HG03575 (cell line): ENCODE measurements around the gene ETFB.

Experiments
- ATAC-seq: cut with Tn5 transposase; IDR thresholded peaks from one replicate; pipeline ENCODE4 v1.9.1; 2021; ENCODE audit not compliant: unreplicated experiment, insufficient number of reproducible peaks, low FRiP score; ENCODE audit errors: extremely low read depth

Gene ETFB

GRCh38 chr19:51377422-51377821 lies 11.2 kb upstream of the ETFB start:
- ATAC-seq, result no peak

DNA sequence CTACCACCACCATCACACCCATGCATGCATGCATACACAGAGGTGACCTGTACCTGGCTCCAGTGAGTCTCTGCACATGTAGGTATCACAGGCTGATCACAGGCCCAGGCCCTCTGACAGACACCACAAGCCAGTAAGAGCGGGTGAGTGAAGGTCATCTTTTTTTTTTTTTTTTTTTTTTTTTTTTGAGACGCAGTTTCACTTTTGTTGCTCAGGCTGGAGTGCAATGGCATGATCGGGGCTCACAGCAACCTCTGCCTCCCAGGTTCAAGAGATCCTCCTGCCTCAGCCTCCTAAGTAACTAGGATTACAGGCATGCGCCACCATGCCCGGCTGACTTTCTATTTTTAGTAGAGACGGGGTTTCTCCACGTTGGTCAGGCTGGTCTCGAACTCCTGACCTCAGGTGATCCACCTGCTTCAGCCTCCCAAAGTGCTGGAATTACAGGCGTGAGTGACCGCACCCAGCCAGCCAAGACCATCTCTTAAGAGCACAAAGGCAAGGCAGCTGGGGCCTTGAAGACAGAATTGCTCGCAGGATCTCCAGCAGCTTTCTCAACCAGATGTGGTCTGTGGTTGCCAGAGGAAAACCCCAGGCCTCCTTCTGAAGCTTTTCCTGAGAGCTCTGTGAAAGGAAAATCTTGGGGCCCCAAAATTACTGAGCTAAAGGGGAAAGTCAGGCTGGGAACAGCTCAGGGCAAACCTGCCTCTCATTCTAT lies 9.5 kb upstream of the ETFB start:
- no peak for ATAC-seq

GRCh38 chr19:51372649-51373504 lies 6.7 kb upstream of the ETFB start, which contains the start of gene NKG7:
Gene NKG7, minus strand, starts transcription at chr19:51372654. Its CDS starts 119 bp downstream, at chr19:51372535.
- ATAC-seq, result no peak

- no peak for ATAC-seq
Observed at GRCh38 chr19:51372021-51372648, 5.9 kb upstream of the ETFB start.

- no peak for ATAC-seq
Observed at GRCh38 chr19:51371186-51371690, 5.0 kb upstream of the ETFB start.

DNA sequence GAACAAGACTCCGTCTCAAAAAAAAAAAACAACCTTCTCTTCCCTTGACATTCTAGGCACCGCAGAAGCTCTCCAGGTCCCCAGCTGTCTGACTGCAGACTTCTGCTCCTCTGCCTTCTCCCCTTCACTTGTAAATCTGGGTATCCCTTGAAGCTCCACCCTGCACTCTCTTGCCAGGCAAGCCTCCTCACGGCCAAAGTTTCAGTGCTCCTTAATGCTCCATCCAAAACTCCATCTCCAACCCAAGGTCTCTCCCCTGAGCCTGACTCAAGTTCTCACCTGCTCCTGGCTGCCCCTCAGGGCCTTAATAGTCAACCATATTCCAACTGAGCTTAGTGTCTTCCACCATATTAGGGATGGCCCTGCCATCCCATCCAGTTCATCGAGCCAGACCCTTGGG lies 4.0 kb upstream of the ETFB start:
- no peak for ATAC-seq

DNA sequence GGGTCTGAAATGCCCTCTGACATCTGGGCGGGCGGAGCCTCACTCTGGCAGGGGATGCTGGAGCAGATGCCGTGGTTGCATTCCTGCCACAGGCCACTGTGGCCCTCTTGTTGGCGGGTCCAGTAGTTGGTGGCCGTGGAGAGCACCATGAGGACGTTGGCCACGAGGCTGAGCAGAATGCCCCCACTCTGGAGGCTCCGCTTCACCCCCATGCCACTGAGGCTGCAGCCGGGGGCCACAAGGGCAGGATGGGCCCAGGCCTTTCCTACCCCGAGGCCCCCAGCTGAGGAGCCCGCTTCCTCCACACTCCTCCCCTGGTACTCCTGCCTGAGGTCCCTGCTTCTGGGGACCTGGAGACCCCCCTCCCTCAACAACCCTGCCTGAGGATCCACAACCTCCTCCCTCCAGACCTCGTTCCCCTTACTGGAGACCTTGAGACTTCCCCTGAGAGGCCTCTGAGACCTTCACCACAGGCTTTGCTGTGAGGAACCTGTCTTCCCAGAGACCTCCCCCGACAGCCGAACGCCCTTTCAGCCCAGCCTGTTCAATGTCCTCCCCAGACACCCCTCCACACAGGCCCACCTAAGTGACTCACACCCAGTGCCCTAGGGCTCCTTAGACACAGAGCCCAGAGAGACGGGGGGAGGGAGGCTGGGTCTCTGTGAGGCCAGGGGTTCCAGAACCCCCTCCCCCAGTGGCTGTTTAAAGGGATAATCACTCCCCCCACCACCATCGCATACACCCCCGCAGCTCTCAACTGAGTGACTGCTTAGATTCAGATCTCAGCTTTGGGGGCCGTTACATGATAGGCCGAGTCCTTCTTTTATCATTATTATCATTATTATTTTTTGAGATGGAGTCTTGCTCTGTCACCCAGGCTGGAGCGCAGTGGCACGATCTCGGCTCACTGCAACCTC lies 2.4 kb upstream of the ETFB start, which contains the start of gene CLDND2:
TSS of gene CLDND2 (minus strand) at position 638 of the 917 bp plus-strand sequence. CDS start at position 212, 426 bp downstream.
- ATAC-seq, result no peak

DNA sequence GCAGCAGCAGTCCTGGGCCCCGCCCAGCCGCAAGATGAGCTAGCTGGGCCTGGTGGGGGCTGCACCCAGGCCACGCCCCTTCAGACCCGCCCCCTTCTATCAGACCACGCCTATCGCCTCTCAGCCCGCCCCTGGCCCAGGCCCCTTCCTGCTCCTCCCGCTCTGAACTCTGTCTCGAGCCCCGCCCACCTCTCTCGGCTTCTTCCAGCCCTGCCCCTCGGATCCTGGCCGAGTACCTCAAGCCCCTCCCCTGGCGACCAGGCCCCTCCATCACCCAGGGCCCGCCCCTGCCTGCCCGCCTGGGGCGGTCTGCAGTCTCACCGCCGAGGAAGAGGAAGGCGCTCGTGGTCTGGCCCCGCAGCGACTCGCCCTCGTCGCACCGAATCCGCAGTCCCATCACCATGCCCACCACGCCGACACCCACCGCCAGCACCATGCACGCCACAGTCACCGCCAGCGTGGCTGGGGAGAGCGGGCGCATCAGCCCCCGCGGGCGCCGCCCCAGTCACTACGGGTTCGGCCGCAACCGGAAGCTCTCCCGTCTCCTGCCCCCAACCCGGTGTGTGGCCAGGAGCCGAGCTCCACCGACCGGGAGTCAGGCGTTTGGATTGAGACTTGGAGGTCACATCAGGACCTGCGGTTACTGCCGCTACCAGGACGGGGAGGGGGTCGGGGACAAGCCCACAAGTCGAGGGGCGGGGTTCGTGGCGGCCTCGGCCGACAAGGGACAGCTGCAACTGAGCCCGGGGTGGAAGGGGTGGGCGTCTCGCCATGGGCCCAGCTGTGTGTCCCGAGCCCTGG lies 1.6 kb upstream of the ETFB start:
- ATAC-seq, result peak; percentile 38

DNA sequence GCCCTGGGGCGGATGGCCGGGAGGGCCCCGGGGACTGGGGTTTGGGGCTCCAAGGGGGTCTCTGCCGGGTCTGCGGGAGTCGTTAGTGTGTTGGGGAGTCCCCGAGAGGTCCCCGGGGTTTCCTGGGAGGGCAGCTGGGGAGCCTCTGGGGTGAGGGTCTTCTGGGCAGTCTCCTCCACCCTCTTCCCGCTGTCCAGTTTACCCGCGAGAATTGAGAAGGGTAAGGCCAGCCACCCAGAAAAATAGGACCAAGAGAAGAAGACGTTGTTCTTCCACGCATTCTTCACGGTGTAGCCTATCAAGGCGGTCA lies 1.0 kb upstream of the ETFB start:
- ATAC-seq, result no peak

DNA sequence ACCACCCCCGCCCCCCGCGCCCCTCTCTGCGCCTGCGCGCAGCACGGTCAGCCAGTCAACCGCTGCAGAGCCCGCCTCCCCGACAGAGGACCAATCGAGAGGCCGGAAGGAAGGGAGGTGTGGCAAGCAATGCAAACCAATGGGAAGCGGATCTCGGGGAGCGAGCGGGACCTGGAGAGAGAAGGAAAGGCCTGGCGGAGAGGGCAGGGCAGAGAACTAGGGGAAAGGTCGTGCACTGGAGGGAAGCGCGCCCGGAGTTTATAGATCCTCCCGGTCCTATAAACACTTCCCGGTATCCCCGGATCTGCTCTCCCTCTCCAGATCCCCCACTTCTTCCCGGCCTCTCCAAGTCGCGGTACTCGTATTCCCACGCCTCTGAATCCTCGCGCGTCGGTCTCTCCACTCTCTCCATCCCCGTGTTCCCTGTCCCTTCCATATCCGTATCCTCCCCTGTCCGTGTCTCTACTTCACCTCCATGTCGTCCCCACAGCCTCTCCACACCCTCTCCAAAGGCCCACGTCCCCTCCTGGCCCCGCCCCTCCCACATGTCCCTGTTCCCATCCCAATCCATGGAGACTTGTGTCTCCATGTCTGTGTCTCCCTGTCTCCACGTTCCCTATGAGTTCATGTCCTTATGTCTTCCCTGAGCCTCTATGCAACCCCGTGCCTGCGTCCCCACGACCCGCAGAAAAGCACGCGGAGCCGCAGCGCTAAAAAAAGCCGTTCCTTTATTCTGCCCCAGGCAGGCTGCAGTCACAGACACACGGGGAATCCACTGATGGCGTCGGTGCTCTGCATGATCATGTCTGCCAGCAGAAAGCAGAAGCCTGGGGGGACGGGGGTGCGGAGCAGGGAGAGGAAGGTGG lies 434 bp upstream of the ETFB start:
- ATAC-seq, result no peak

- ATAC-seq, result no peak
Observed at GRCh38 chr19:51365211-51365964, 800 bp downstream of the ETFB start.

DNA sequence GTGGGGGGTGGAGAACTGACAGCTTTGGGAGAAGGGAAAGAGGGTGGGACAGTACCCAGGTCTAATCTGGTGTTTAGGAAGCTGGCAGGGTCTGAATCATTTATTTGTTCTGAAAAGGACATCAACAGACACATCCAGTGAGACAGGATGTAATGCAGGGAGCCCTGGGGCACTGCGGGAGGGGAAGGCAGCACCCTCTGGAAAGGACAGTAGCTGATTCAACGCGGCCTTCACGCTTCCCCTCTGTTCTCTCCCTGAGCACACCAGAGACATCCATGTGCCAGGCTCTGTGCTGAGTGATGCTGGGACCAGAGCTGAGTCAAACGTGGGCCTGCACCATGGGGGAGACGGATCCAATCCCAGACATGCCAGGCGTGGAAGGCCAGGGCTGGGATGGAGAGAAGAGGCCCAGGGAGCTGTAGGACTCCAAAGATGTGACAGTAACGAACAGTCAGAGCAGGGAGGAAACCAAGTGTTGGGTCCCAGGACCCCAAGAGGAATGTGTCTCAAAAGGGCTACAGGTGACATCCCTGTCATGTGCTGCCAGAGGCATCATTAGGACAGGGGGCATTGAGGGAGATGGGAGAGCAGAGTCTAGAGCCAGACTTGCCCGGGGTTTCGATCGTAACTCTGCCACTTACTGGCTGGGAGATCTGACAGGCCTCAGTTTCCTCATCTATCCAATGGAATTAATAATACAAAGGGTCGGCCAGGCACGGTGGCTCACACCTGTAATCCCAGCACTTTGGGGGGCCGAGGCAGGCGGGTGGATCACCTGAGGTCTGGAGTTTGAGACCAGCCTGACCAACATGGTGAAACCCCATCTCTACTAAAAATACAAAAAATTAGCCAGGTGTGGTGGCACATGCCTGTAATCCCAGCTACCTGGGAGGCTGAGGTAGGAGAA lies 1.7 kb downstream of the ETFB start:
- ATAC-seq, result no peak

DNA sequence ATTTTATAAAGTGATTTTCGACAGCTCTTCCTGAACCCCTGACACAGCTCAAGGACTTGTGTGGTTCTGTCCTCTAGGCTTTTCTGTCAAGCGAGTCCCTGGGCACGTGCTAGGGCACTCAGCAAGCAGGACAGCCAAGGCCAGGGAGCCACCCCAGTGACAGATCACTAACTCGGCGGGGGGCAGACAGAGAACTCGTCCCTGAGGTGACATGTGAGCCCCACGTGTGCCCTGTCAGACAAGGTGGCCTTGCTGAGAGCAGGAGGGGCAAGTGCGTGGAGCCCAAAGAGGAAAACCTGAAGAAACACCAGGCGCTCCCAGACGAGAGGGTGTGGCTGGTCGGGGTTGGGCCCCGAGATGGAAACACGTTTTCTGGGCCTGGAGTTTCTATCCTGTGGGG lies 4.9 kb downstream of the ETFB start:
- no peak for ATAC-seq

GRCh38 chr19:51359294-51359693 lies 6.9 kb downstream of the ETFB start:
- ATAC-seq, result no peak

GRCh38 chr19:51357952-51358351 lies 8.2 kb downstream of the ETFB start:
- ATAC-seq, result no peak
